ENCODE results near the gene DEDD.

GRCh38 chr1:161099090-161099802 lies 33.2 kb downstream of the DEDD start:
- TF ChIP-seq CTCF (IDR thresholded peaks at IDR 0.05), result no peak
- TF ChIP-seq POLR2A (IDR thresholded peaks at IDR 0.05), result no peak

All from uterus (tissue), 2 donors.